Measurements from ENCODE around the gene CER1.

Gene CER1, protein sequence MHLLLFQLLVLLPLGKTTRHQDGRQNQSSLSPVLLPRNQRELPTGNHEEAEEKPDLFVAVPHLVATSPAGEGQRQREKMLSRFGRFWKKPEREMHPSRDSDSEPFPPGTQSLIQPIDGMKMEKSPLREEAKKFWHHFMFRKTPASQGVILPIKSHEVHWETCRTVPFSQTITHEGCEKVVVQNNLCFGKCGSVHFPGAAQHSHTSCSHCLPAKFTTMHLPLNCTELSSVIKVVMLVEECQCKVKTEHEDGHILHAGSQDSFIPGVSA

DNA sequence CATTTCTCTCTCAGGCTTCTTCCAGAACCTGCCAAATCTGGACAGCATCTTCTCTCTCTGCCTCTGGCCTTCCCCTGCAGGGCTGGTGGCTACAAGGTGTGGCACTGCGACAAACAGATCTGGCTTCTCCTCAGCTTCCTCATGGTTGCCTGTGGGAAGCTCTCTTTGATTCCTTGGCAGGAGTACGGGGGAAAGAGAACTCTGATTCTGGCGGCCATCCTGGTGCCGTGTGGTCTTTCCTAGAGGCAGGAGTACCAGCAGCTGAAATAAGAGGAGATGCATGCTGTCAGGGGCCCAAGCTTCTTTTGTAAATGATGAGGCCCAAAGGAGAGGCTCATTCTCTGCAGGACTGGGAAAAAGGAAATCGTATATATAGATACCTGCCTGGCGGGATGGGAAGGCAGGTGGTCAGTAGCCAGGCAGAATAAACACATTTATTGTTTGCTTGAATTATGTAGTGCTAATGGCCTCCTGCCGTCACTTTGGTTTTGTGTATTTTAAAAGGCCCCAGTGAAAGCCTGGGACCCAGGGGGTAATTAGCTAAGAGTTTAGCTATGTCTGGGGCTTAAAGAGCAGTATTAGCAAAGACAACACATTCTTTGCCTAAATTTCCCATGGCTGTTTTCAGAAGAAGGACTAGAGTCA, at the start of gene CER1:
Gene CER1 (minus strand): TSS at position 343 of the 645 bp plus-strand sequence. CDS start 61 bp downstream, at position 282.
- Histone ChIP-seq H3K4me1 (ENCODE audit: control insufficient read depth, insufficient read depth, low read length) (peaks cover 22% of the 10 kb centered on the region), H3K4me3 (ENCODE audit: low read depth, low read length) (peak within 1 kb of the TSS; percentile 50), H3K27me3 (ENCODE audit: control insufficient read depth, insufficient read depth, low read length) (peaks cover 95% of the 10 kb centered on the region), H3K9me3 (ENCODE audit: control insufficient read depth, insufficient read depth, low read length) (no peaks in the 10 kb centered on the region), H3K36me3 (ENCODE audit: control insufficient read depth, insufficient read depth, low read length) (no peaks in the 10 kb centered on the region; the same call in 1 of the 2 replicates), H3K9ac (ENCODE audit: low read depth, low read length) (peak within 1 kb of the TSS; percentile 18), H3K27ac (ENCODE audit: low read depth, low read length) (peak within 1 kb of the TSS; percentile 86)

DNA sequence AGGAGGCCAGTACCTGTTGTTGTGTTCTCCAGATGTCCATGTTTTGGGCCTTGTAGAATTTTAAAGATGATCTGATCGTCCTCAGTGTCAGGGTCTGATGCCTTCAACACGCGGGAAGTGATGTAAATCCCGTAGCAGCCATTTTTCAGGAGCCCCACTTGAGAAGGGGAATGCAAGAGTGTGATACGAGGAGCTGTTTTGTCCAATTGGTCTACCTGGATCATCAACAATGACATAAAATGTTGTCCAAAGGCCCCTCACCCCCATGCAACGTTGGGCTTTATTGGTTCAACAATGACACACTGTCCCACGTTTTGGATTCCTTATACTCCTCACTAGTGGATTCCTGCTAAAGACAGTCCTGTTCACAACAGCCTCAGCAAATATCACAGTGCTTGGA, 48.1 kb upstream of the CER1 start:
- Histone ChIP-seq H3K9me3 (ENCODE audit: control insufficient read depth, insufficient read depth, low read length) (no peaks in the 10 kb centered on the region), H3K27ac (ENCODE audit: low read depth, low read length) (no peak overlapping the region), H3K27me3 (ENCODE audit: control insufficient read depth, insufficient read depth, low read length) (no peaks in the 10 kb centered on the region), H3K9ac (ENCODE audit: low read depth, low read length) (no peak overlapping the region), H3K4me1 (ENCODE audit: control insufficient read depth, insufficient read depth, low read length) (peaks cover 9% of the 10 kb centered on the region; the same call in 1 of the 2 replicates), H3K4me3 (ENCODE audit: low read depth, low read length) (no peak overlapping the region), H3K36me3 (ENCODE audit: control insufficient read depth, insufficient read depth, low read length) (no peaks in the 10 kb centered on the region)

DNA sequence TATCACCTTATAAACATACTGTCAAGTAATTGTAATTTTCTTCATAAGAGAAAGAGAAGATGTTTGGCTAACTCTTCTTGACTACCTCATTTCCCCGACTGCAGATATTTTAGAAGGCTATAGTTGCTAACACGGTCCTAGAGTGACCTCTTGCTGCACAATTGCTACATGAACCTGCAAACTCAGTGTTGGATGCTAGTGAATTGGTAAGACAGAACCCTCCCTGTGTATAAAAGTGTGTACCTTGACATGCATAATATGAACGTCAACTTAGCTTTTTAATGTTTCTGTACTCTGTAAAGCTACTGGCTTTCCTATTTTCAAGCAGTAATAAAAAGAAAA, 46.7 kb upstream of the CER1 start:
- Histone ChIP-seq H3K27me3 (ENCODE audit: control insufficient read depth, insufficient read depth, low read length) (no peaks in the 10 kb centered on the region), H3K9me3 (ENCODE audit: control insufficient read depth, insufficient read depth, low read length) (no peaks in the 10 kb centered on the region), H3K27ac (ENCODE audit: low read depth, low read length) (no peak overlapping the region), H3K9ac (ENCODE audit: low read depth, low read length) (no peak overlapping the region), H3K36me3 (ENCODE audit: control insufficient read depth, insufficient read depth, low read length) (no peaks in the 10 kb centered on the region), H3K4me3 (ENCODE audit: low read depth, low read length) (no peak overlapping the region), H3K4me1 (ENCODE audit: control insufficient read depth, insufficient read depth, low read length) (peaks cover 9% of the 10 kb centered on the region; the same call in 1 of the 2 replicates)

DNA sequence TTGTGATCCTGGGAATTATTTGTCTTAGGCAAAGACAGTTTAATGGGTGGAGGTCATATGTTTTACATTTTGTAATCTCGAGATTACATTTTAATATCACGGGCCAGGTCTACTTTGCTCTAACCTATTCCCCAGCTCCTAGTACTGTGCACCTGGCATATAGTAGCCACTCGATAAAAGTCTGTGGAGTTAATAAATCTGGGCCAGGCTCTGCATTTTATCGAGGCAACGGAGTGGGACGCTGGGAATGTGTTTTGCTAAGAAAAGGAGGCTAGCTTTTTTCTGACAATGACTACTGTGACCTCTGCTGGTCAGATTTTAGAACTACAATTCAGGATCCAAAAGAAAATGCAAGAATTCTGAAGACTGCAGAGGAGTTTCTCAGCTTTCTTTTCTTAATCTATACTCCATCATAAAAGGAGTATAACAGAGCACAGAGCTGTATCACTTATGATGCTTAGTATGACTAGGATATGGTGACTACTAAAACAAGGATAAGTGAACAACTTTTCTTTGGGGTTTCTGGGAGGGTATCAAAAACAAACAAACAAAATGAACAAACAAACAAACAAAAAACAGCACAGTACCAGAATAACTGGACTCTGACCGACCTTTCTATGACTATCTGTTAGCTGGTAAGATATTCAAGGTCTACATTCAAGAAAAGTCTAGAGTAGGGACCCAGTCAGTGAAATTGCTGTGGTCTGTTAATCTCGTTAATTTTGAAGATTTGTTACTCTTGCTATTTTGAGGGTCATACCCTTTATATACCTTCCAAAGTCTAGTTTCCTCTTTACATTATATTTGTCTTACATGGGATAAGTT, 46.1 kb upstream of the CER1 start:
- Histone ChIP-seq H3K4me1 (ENCODE audit: control insufficient read depth, insufficient read depth, low read length) (peaks cover 9% of the 10 kb centered on the region; the same call in 1 of the 2 replicates), H3K36me3 (ENCODE audit: control insufficient read depth, insufficient read depth, low read length) (no peaks in the 10 kb centered on the region), H3K27me3 (ENCODE audit: control insufficient read depth, insufficient read depth, low read length) (no peaks in the 10 kb centered on the region), H3K4me3 (ENCODE audit: low read depth, low read length) (no peak overlapping the region), H3K9ac (ENCODE audit: low read depth, low read length) (no peak overlapping the region), H3K9me3 (ENCODE audit: control insufficient read depth, insufficient read depth, low read length) (no peaks in the 10 kb centered on the region), H3K27ac (ENCODE audit: low read depth, low read length) (no peak overlapping the region)

DNA sequence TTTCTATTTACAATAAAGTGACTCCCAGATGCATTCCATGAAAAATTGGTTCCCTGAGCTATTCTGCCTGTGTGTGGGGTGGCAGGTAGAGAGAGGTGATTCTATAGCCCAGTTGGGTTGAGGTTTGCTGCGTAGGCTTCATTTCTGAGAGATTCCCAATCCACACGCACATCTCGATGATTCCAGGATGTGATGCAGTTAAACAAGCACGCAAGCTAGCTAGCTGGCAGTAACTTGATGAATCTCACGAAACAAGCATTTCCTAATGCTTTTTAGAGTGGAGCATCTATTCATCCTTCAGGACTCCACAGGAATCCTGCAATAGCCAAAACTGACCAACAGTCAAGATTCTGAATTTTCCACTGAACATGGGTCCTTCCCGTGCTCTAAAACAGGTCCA, 43.8 kb upstream of the CER1 start:
- Histone ChIP-seq H3K9ac (ENCODE audit: low read depth, low read length) (no peak overlapping the region), H3K4me1 (ENCODE audit: control insufficient read depth, insufficient read depth, low read length) (peaks cover 9% of the 10 kb centered on the region; the same call in 1 of the 2 replicates), H3K27me3 (ENCODE audit: control insufficient read depth, insufficient read depth, low read length) (no peaks in the 10 kb centered on the region), H3K9me3 (ENCODE audit: control insufficient read depth, insufficient read depth, low read length) (no peaks in the 10 kb centered on the region), H3K36me3 (ENCODE audit: control insufficient read depth, insufficient read depth, low read length) (no peaks in the 10 kb centered on the region), H3K27ac (ENCODE audit: low read depth, low read length) (no peak overlapping the region), H3K4me3 (ENCODE audit: low read depth, low read length) (no peak overlapping the region)

DNA sequence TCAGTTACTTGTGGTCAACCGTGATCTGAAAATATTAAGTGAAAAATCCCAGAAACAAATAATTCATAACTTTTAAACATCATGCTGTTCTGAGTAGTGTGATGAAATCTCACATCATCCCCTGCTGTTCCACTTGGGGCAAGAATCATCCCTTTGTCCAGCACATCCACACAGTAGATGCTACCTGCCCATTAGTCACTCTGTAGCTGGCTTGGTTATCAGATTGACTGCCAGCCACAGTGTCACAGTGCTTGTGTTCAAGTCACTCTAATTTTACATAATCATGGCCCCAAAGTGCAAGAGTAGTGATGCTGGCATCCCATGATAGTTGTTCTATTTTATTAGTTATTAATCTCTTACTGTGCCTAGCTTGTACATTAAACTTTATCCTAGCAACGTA, 39.1 kb upstream of the CER1 start:
- no peaks in the 10 kb centered on the region for H3K36me3 ChIP-seq (ENCODE audit: control insufficient read depth, insufficient read depth, low read length)
- no peak overlapping the region for H3K9ac ChIP-seq (ENCODE audit: low read depth, low read length)
- H3K9me3 ChIP-seq (ENCODE audit: control insufficient read depth, insufficient read depth, low read length): no peaks in the 10 kb centered on the region
- no peak overlapping the region for H3K4me3 ChIP-seq (ENCODE audit: low read depth, low read length)
- H3K27ac ChIP-seq (ENCODE audit: low read depth, low read length): no peak overlapping the region
- no peaks in the 10 kb centered on the region for H3K4me1 ChIP-seq (ENCODE audit: control insufficient read depth, insufficient read depth, low read length)
- no peaks in the 10 kb centered on the region for H3K27me3 ChIP-seq (ENCODE audit: control insufficient read depth, insufficient read depth, low read length)

DNA sequence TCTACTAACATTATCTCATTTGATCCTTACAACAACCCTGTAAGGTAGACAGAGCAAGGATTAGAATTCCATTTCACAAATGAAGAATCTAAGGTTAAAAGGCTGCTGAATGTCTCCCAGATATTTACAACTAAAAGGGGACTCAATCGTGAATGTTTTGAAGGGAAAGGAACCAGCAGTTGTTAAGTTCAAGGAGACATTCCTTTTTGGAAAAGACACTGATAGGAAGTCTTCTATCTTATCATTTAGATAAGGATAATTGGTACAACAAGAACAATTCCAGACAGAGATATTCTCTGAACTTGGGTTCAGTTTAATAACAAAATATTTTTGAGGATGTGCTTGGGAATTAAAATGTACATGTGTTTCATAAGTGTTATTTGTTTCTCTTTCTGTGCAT, 37.5 kb upstream of the CER1 start:
- no peaks in the 10 kb centered on the region for H3K27me3 ChIP-seq (ENCODE audit: control insufficient read depth, insufficient read depth, low read length)

DNA sequence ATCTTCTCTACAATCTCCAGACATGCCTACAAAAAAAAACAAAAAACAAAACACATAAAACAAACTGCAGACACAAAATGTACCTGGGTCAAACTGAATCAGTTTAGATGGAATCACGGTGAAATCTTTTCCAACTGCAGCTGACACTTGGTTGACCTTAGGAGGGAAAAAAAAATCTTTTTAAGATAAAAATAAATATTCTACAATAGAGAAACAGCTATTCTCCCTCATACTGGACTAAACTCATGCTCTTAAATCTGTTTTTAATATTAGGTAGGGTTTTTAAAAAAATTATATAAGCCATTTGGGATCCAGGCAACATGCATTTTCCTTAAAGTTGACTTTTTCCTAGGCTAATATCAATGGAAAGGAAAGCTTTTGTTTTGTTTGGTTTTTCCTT, 33.8 kb upstream of the CER1 start:
- no peaks in the 10 kb centered on the region for H3K4me1 ChIP-seq (ENCODE audit: control insufficient read depth, insufficient read depth, low read length)
- H3K9me3 ChIP-seq (ENCODE audit: control insufficient read depth, insufficient read depth, low read length): no peaks in the 10 kb centered on the region
- H3K27ac ChIP-seq (ENCODE audit: low read depth, low read length): no peak overlapping the region
- H3K27me3 ChIP-seq (ENCODE audit: control insufficient read depth, insufficient read depth, low read length): no peaks in the 10 kb centered on the region
- H3K36me3 ChIP-seq (ENCODE audit: control insufficient read depth, insufficient read depth, low read length): no peaks in the 10 kb centered on the region
- no peak overlapping the region for H3K9ac ChIP-seq (ENCODE audit: low read depth, low read length)
- H3K4me3 ChIP-seq (ENCODE audit: low read depth, low read length): no peak overlapping the region

More for the DNA sequence above, 37.5 kb upstream of the CER1 start:
- H3K27ac ChIP-seq (ENCODE audit: low read depth, low read length): no peak overlapping the region
- no peaks in the 10 kb centered on the region for H3K4me1 ChIP-seq (ENCODE audit: control insufficient read depth, insufficient read depth, low read length)
- no peaks in the 10 kb centered on the region for H3K36me3 ChIP-seq (ENCODE audit: control insufficient read depth, insufficient read depth, low read length)
- H3K4me3 ChIP-seq (ENCODE audit: low read depth, low read length): no peak overlapping the region
- H3K9ac ChIP-seq (ENCODE audit: low read depth, low read length): no peak overlapping the region
- H3K9me3 ChIP-seq (ENCODE audit: control insufficient read depth, insufficient read depth, low read length): no peaks in the 10 kb centered on the region

DNA sequence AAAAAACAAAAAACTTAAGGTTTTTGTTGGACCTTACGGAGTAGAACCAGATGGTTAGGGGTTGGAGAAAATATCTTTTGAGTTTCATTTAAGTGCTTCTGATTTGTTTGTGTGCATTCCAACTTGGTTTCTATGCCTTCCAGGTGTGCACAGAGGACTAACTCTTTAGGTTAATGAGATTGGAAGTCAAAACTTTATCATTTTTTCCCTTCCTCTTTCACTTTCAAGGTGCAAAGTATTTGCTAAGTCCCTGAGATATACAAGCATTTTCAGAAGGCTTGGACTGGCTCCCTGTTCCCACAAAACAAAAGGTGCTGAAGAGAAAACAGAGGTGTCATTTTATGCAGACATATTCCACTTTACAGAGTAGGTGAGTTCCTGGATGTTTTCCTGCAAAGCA, 30.3 kb upstream of the CER1 start:
- no peak overlapping the region for H3K27ac ChIP-seq (ENCODE audit: low read depth, low read length)
- H3K36me3 ChIP-seq (ENCODE audit: control insufficient read depth, insufficient read depth, low read length): no peaks in the 10 kb centered on the region
- no peak overlapping the region for H3K9ac ChIP-seq (ENCODE audit: low read depth, low read length)
- H3K4me1 ChIP-seq (ENCODE audit: control insufficient read depth, insufficient read depth, low read length): peaks cover 20% of the 10 kb centered on the region
- H3K4me3 ChIP-seq (ENCODE audit: low read depth, low read length): no peak overlapping the region
- H3K9me3 ChIP-seq (ENCODE audit: control insufficient read depth, insufficient read depth, low read length): no peaks in the 10 kb centered on the region
- no peaks in the 10 kb centered on the region for H3K27me3 ChIP-seq (ENCODE audit: control insufficient read depth, insufficient read depth, low read length)

DNA sequence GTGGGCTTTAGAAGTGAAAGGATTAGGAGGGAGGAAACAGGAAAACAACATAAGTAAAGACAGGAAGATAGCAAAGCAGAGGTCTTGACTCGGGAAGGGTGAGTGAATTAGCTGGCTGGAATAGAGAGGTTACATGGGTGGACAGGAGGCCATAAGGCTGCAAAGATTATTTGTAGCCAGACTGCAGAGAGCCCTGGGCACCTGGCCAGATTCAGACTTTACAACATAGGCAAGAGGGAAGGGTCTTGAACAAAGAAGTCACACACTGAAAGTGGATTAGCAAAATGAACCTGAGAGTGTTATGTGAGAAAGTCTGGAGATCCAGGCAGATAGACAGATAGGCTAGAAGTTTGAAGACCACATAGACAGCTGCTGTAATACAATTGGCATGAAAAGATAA, 29.7 kb upstream of the CER1 start:
- no peaks in the 10 kb centered on the region for H3K36me3 ChIP-seq (ENCODE audit: control insufficient read depth, insufficient read depth, low read length)
- no peak overlapping the region for H3K9ac ChIP-seq (ENCODE audit: low read depth, low read length)
- peaks cover 20% of the 10 kb centered on the region for H3K4me1 ChIP-seq (ENCODE audit: control insufficient read depth, insufficient read depth, low read length)
- no peaks in the 10 kb centered on the region for H3K9me3 ChIP-seq (ENCODE audit: control insufficient read depth, insufficient read depth, low read length)
- H3K27ac ChIP-seq (ENCODE audit: low read depth, low read length): no peak overlapping the region
- H3K4me3 ChIP-seq (ENCODE audit: low read depth, low read length): no peak overlapping the region
- no peaks in the 10 kb centered on the region for H3K27me3 ChIP-seq (ENCODE audit: control insufficient read depth, insufficient read depth, low read length)

DNA sequence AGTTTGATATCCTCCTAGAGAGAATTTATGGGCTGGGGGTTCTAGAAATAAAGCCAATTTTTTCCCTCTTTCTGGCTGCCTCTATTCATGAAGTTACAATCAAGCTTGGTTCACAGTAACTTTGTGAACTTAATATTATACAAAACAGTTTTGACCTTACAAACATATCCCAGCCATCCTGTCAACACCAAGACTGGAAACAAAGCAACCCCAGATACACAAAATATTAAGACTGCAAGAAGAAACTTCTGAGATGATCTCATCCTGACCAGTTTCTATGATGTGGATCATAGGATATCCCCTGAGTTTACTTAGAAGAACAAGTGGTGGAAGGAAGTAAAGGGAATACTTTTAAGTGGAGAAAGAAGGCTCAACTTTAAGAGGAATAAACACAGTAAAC, 28.3 kb upstream of the CER1 start:
- peaks cover 20% of the 10 kb centered on the region for H3K4me1 ChIP-seq (ENCODE audit: control insufficient read depth, insufficient read depth, low read length)
- H3K27me3 ChIP-seq (ENCODE audit: control insufficient read depth, insufficient read depth, low read length): no peaks in the 10 kb centered on the region
- no peak overlapping the region for H3K4me3 ChIP-seq (ENCODE audit: low read depth, low read length)
- no peaks in the 10 kb centered on the region for H3K36me3 ChIP-seq (ENCODE audit: control insufficient read depth, insufficient read depth, low read length)
- no peak overlapping the region for H3K9ac ChIP-seq (ENCODE audit: low read depth, low read length)
- peak overlapping the region; percentile 23 for H3K27ac ChIP-seq (ENCODE audit: low read depth, low read length)
- no peaks in the 10 kb centered on the region for H3K9me3 ChIP-seq (ENCODE audit: control insufficient read depth, insufficient read depth, low read length)

Data from HUES48 (cell line).